A549 (cell line): Measurements from ENCODE around the gene CYP1B1. TPM values are rescaled to one million over a fixed set of nuclear protein-coding genes. Genes with fewer than 3 reads are reported as not detected.
"Not testable (repeated sequence)": the region's sequence is repeated elsewhere in the genome, so short reads cannot be mapped to it uniquely, and the experiment has no call there.

Source experiments
- ATAC-seq, 2 experiments: fragments of 200-7000 bp in 1 of 2; fragments of >200 bp in 1 of 2; cut with Nextera tagmentation in 1 of 2; cut with Tn5 transposase in 1 of 2; 3 replicates each; pipeline versions ENCODE4 v1.8.0 to v1.9.1; 2018 to 2020; ENCODE audit warnings: mild to moderate bottlenecking in 1 of 2, moderate library complexity in 1 of 2
- CTCF ChIA-PET: fragments of 300-600 bp; sonication (Branson Sonifier 250); formaldehyde crosslinking; extraction: SDS; loops from one replicate; lab custom pipeline; 2021; ENCODE audit warnings: antibody characterized with exemption, inconsistent platforms; lab: Yijun Ruan, JAX
- POLR2A ChIA-PET: fragments of 350-600 bp; formaldehyde crosslinking; extraction: SDS; loops from one replicate; lab custom pipeline; 2021; ENCODE audit warnings: antibody characterized with exemption, inconsistent platforms; lab: Yijun Ruan, JAX
- DNase-seq, 2 experiments: peaks; one replicate each; pipeline versions ENCODE4 v3.0.0 to v3.0.0-alpha.2; 2011 to 2016; ENCODE audit warnings: low read depth in 1 of 2, low spot score in 1 of 2
- FAIRE-seq: peaks from 2 replicates; lab custom pipeline; 2011; peaks lifted over from hg19 to GRCh38; lab: Jason Lieb, UNC
- H3K27ac ChIP-seq, 2 experiments: fragments of >200 bp; sonication (Bioruptor Twin); formaldehyde crosslinking; 3 replicates each; pipeline ENCODE4 v1.5.1; 2016 to 2017
- H3K4me1 ChIP-seq: fragments of >200 bp; sonication (Bioruptor Twin); formaldehyde crosslinking; 3 replicates; pipeline ENCODE4 v1.6.1; 2016
- H3K4me2 ChIP-seq: fragments of >200 bp; sonication (Bioruptor Twin); formaldehyde crosslinking; 3 replicates; pipeline ENCODE4 v1.6.1; 2016
- H3K4me3 ChIP-seq: fragments of >200 bp; sonication (Bioruptor Twin); formaldehyde crosslinking; 3 replicates; pipeline ENCODE4 v1.5.1; 2016
- H3K9me3 ChIP-seq: fragments of >200 bp; sonication (Bioruptor Twin); formaldehyde crosslinking; 3 replicates; pipeline ENCODE4 v1.6.1; 2016
- CBX8 ChIP-seq: fragments of 200-600 bp; sonication (generic); IDR thresholded peaks from 2 replicates; pipeline ENCODE4 v1.6.1; 2016
- CHD4 ChIP-seq: fragments of 200-600 bp; sonication (generic); IDR thresholded peaks from 2 replicates; pipeline ENCODE4 v1.6.1; 2016; ENCODE audit warnings: antibody characterized with exemption, mild to moderate bottlenecking, borderline replicate concordance
- HOXB5 ChIP-seq: fragments of 250-450 bp; sonication (Bioruptor Pico); IDR thresholded peaks from 2 replicates; pipeline ENCODE4 v1.5.0; 2020; ENCODE audit warnings: mild to moderate bottlenecking, moderate library complexity
- RCOR1 ChIP-seq: fragments of 150-350 bp; IDR thresholded peaks from 2 replicates; pipeline ENCODE4 v1.6.1; 2014; ENCODE audit warnings: antibody characterized with exemption, low read length, low read depth
- TFCP2L1 ChIP-seq: fragments of 250-450 bp; sonication (Bioruptor Pico); IDR thresholded peaks from 2 replicates; pipeline ENCODE4 v1.5.0; 2021; ENCODE audit warnings: mild to moderate bottlenecking
- ZSCAN20 ChIP-seq: fragments of 250-450 bp; sonication (Bioruptor Pico); IDR thresholded peaks from 2 replicates; pipeline ENCODE4 v1.8.0; 2022; ENCODE audit warnings: mild to moderate bottlenecking, moderate library complexity
- WGBS: methylation state at CpG from one replicate; pipeline ENCODE4 v1.1.6; 2017; ENCODE audit errors: missing lambda C conversion rate; 5-methylcytosine and 5-hydroxymethylcytosine counted together
- polyA plus RNA-seq, 4 experiments: library from polyadenylated mRNA; depleted of rRNA in 3 of 4; stranded (reverse); fragments of >200 nt; fragmentation: RNase III in 1 of 4; extraction: RNeasy Plus Mini Kit Qiagen cat#74134 plus additional on column Dnase treatment in 1 of 4; gene quantifications; 2 replicates in 3 of 4; 3 replicates in 1 of 4; pipeline ENCODE4 v1.2.3, GENCODE V29; 2011 to 2017

The CYP1B1 gene
- polyA plus RNA-seq, 2 of the 4 experiments (the other 2 are of a cell fraction): 5.3 to 13.2 TPM

DNA sequence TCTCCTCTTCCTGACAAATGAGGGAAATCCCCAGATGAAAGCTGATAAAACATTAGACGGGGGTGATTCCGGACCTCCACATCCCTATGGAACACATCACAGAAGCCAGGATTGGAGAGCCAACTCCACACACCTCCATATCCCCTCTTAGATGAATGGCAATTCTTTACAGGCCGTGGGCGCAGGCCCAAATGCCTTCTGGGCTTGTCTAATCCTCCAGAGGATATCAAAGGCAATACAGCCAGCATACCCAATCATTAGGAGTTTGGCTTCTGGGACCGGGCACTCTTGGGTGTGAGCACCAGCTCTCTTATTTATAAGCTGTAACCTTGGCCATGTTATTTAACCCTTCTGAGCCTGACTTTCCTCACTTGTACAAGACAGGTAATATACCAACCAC lies 15.0 kb upstream of the CYP1B1 start:
- no peak overlapping the region for H3K4me3 ChIP-seq
- TF ChIP-seq HOXB5 (CRISPR knock-in tag) (no peak), ZSCAN20 (CRISPR knock-in tag) (no peak), CHD4 (no peak)
- DNase-seq (no peak), FAIRE-seq (no peak), ATAC-seq (no peak)
- H3K9me3 ChIP-seq: no peaks in the 10 kb centered on the region
- H3K27ac ChIP-seq: peak overlapping the region in 1 of 2 experiments; percentile 75; a peak in 1 of 6 replicates
- ChIA-PET CTCF (interaction anchor here (1.3 to 6.9 kb wide), 2 partner anchors 14 to 25 kb away, joined by 6 to 40 read pairs; partner anchors contain the start of gene CYP1B1), POLR2A (interaction anchor here (2.2 kb wide), 1 partner anchor 14 kb away, joined by 11 read pairs; the partner anchor contains the start of gene CYP1B1)
- peaks cover 27% of the 10 kb centered on the region for H3K4me1 ChIP-seq
- WGBS: 79% methylated on average over 5 of the region's 5 CpGs
- no peak overlapping the region for H3K4me2 ChIP-seq

- CTCF ChIA-PET: interaction anchor here (6.9 kb wide), 1 partner anchor 13 kb away, joined by 40 read pairs; the partner anchor contains the start of gene CYP1B1
- H3K4me1 ChIP-seq: peaks cover 23% of the 10 kb centered on the region
- WGBS: 80% methylated on average over 6 of the region's 6 CpGs
- FAIRE-seq, H3K4me3 ChIP-seq, POLR2A ChIA-PET, DNase-seq, H3K4me2 ChIP-seq, H3K9me3 ChIP-seq, ATAC-seq, H3K27ac ChIP-seq: not testable (repeated sequence)
Measured at GRCh38 chr2:38090212-38090611, 14.3 kb upstream of the CYP1B1 start.

- not testable (repeated sequence) for DNase-seq
Measured at GRCh38 chr2:38085998-38086698, 10.2 kb upstream of the CYP1B1 start.

GRCh38 chr2:38084556-38084955 lies 8.6 kb upstream of the CYP1B1 start:
- H3K4me1 ChIP-seq, FAIRE-seq, H3K27ac ChIP-seq, H3K9me3 ChIP-seq, H3K4me2 ChIP-seq, DNase-seq, ATAC-seq, POLR2A ChIA-PET, H3K4me3 ChIP-seq, CTCF ChIA-PET: not testable (repeated sequence)
- WGBS: 79% methylated on average over 8 of the region's 8 CpGs

More at GRCh38 chr2:38085998-38086698, 10.2 kb upstream of the CYP1B1 start:
- POLR2A ChIA-PET, FAIRE-seq, ATAC-seq, H3K27ac ChIP-seq, H3K4me3 ChIP-seq, H3K4me1 ChIP-seq, H3K4me2 ChIP-seq, H3K9me3 ChIP-seq: not testable (repeated sequence)
- WGBS: 77% methylated on average over 10 of the region's 10 CpGs
- CTCF ChIA-PET: interaction anchor here (0.9 to 1.3 kb wide), 3 partner anchors 9 to 172 kb away, joined by 3 to 5 read pairs (median 3); no protein-coding TSS in a partner anchor

DNA sequence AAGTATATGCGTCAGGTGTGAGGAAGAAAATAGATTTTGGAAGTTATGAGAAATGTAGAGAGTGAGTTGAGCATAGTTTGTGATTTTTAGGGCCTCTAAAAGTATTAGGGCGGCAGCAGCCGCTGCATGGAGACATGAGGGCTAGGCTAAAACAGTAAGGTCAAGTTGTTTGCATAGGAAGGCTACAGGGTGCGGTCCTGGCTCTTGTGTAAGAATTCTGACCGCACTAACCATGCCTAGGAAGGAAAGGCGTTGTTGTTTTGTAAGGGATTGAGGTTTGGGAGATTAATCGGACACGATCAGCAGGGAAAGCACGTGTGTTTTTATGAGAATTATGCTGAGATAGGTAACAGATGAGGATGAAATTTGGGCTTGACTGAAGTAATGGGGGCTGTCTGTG lies 6.8 kb upstream of the CYP1B1 start:
- DNase-seq, FAIRE-seq, POLR2A ChIA-PET, ATAC-seq, H3K4me3 ChIP-seq, H3K27ac ChIP-seq, H3K4me2 ChIP-seq, H3K9me3 ChIP-seq, H3K4me1 ChIP-seq: not testable (repeated sequence)
- CTCF ChIA-PET: interaction anchor here (1.0 kb wide), 1 partner anchor 9 kb away, joined by 3 read pairs; no protein-coding TSS in a partner anchor
- 68% methylated on average over 9 of the region's 9 CpGs for WGBS

GRCh38 chr2:38080346-38080745 lies 4.4 kb upstream of the CYP1B1 start:
- WGBS: 97% methylated on average over 3 of the region's 3 CpGs

More at GRCh38 chr2:38080346-38080745, 4.4 kb upstream of the CYP1B1 start:
- ChIA-PET CTCF (interaction anchor here (1.0 to 2.4 kb wide), 6 partner anchors 12 to 194 kb away, joined by 3 to 6 read pairs (median 4); no protein-coding TSS in a partner anchor), POLR2A (no interaction called here)
- Histone ChIP-seq H3K4me2 (no peak overlapping the region), H3K4me3 (no peak overlapping the region), H3K27ac (no peak overlapping the region), H3K4me1 (peaks cover 10% of the 10 kb centered on the region), H3K9me3 (no peaks in the 10 kb centered on the region)
- no peak for ATAC-seq
- TF ChIP-seq TFCP2L1 (CRISPR knock-in tag): no peak
- TF ChIP-seq RCOR1: no peak
- no peak for TF ChIP-seq CBX8
- no peak for DNase-seq
- FAIRE-seq: no peak
